GM19397 (cell line): ENCODE results near the gene DLX3.

Experiments
- ATAC-seq: cut with Tn5 transposase; IDR thresholded peaks from one replicate; pipeline ENCODE4 v1.9.1; 2021; ENCODE audit warnings: mild to moderate bottlenecking, moderate library complexity; ENCODE audit not compliant: unreplicated experiment

DLX3 gene

DNA sequence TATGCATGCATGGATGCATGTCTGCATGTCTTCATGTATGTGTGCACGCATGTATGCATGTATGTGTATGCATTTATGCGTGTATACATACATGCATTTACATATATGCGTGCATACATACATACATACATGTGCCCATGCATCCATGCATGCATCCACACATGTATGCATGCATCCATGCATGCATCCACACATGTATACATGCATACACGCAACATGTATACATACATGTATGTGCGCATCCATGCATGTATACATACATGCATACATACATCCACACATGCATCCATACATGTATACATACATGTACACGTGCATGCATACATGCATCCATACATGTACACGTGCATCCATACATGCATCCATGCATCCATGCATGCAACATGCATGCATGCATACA is 29.8 kb upstream of the DLX3 start:
- ATAC-seq: no peak

DNA sequence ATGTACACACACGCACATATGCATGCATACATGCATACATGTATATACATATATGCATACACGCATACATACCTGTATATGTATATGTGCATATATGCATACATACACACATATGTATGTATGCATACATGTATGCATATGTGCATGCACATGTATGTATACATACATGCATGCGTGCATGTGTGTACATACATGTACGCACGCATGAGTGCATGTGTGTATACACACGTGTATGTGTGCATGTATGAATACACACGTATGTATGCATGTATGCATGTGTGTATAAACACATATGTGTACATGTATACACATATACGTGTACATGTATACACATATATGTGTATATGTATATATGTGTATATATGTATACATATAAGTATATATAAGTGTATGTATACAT is 28.5 kb upstream of the DLX3 start:
- ATAC-seq: no peak

DNA sequence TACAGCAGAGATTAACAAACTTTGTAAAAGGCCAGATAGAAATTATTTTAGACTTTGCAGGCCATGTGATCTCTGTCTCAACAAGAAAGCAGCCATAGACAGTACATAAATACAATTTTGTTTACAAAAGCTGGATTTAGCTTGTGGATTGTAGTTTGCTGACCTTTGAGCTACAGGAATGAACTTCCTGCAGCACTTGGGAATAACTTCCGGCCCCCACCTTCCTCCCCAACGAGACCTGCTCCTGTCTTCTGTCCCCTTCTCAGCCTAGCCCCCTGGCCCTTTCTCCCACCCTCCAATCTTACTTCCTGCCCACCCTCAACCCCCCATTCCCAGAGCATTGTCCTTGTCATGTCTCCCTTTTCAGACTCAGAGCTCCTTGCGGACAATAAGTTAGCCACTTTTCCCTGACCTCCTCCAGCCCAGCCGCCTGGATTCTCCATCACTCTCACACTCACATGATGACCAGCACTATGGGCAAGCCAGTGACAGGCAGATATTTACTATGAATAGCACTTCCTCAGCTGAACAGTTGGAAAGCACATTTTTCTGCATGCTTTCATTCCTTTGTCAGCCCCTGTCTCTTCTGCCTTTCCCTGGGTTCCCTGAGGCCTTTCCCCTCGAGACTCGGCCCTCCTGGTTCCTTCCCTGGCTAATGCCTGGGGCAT is 27.6 kb upstream of the DLX3 start:
- no peak for ATAC-seq

DNA sequence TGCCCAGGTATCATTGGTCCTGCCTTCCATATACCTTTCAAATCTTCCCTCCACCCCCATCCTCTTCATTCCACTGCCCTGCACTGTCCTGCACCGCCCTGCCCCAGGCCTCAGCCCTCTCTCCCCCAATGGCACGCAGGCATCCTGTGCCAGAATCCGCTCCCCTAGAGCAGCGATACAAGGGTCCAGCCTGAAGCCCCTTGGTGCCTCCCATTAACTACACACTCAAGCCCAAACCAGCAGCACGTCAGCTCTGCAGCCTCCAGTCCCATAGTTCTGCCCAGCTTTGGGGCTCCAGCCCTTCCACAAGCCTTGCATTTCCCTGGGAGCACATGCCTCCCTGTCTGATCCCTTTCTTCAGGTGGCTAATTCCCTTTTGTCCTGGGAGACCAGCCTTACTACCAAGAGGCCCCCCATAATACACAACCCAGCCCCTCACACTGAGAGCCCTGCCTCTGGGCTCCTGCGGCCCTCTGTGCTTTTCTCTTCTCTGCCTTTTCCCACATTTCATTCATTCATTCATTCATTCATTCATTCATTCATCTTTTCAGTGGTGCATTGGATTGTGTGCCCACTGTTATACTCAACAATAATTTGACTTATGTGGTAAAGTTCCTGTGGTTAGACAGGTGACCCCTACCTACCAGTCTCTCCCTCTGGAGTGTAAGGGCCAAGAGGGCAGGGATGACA is 26.8 kb upstream of the DLX3 start:
- no peak for ATAC-seq

DNA sequence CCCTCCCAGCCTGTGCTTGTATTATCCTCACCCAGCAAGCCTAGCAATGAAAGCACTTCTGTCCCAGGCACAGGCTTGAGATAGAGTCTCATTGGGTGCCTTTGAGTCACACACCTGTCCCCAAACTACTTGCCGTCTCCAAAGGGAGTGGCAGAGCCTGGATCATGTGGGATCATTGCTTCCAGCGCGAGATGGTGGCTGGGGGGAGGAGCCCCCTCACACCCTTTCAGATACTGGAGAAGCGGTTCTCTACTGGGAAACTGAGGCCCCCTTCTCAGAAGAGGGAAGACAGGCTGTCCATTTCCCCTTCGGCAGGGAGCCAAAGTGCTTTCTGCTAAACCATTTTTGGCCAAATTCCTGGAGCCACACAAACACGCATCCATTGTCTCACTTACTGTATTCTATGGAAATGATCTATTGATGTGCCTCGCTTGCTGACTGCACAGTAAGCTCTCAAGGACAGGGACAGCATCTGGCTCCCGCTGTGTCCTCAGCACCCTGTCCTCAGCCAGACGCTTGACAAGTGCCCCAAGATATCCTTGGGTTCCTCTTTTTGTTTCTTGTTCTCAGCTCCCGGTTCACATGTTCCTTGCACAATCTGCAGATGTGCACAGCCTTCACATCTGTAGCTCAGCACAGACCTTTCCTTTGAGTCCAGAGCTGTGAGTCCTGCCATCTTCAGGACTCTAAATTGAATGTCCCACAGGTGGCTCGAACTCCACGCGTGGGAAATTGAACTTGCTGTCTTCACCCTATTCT is 26.0 kb upstream of the DLX3 start:
- ATAC-seq: no peak

DNA sequence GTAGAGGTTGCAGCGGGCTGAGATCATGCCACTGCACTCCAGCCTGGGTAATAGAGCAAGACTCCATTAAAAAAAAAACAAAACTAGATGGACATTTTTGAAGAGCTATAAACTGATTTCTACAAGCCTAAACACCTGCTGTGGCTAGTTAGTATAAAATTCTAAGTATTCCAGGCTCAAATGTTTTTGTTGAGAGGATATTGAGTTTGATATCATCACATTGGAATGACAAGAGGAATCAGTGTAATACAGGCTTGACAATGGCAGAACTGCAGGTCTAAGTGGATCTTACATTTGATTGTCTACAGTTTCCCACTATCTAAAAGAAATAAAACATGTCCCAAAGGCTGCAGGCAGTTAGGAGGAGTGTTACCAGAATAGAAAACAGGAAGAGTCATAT is 23.9 kb upstream of the DLX3 start:
- no peak for ATAC-seq

DNA sequence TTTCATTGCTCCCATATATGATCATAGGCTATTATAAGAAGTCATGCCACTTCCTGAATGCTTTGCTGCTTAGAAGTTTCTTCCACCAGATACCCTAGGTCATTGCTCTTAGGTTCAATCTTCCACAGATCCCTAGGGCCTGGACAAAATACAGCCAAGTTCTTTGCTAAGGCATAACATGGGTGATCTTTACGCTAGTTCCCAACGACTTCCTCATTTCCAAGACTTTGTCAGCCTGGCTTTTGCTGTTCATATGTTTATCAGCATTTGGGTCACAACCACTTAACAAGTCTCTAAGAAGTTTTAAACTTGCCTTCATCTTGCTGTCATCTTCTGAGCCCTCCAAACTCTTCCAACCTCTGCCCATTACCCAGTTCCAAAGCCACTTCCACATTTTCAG is 20.1 kb upstream of the DLX3 start:
- no peak for ATAC-seq

DNA sequence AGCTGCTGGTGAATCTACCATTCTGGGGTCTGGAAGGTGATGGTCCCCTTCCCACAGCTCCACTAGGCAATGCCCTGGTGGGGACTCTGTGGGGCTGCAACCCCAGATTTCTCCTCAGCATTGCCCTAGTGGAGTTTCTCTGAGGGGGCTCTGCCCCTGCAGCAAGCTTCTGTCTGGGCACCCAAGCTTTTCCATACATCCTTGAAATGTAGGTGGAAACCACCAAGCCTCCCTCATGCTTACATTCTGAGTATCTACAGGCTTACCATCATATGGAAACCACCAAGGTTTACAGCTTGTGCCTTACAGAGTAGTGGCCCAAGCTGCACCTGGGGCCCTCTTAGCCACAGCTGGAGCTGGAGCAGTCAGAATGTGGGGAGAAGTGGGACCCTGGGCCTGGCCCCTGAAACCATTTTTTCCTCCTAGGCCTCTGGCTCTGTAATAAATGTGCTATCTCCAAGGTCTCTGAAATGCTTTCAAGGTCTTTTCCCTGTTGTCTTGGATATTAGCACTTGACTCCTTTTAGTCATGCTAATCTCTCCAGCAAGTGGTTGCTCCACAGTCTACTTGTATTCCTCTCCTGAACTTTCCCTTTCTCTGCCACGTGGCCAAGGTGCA is 19.6 kb upstream of the DLX3 start:
- ATAC-seq: no peak

DNA sequence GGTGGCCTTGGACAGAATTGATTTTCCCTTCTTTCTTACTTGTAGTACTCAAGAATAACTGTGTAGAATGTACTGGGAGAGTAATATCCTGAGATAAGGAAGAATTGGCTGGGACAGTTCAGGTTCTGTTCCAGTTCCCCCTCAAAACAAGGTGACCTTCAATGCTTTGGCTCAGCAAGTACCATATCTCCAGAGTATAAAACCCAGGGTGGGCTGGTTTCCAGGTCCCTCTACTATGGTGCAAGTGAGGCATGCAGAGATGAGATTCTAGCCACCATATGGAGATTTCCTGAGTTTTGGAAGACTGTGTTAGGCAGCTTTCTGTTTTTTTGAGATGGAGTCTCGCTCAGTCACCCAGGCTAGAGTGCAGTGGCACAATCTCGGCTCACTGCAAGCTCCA is 18.1 kb upstream of the DLX3 start:
- no peak for ATAC-seq

DNA sequence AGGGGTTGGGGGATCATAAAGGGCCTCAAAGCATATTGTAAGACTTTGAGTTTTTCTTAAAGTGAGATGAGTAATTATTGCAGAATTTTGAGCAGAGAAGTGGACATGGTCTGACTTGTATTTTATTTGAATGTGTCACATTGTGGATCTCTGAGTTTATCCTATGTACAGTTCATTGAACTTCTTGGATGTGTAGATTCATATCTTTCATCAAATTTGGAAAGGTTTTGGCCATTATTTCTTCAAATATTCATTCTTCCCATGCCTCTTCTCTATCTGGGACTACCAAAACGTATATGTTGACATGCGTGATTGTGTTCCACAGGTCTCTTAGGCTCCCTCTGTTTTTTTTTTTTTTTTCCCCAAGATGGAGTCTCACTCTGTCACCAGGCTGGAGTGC is 14.3 kb upstream of the DLX3 start:
- ATAC-seq: no peak

DNA sequence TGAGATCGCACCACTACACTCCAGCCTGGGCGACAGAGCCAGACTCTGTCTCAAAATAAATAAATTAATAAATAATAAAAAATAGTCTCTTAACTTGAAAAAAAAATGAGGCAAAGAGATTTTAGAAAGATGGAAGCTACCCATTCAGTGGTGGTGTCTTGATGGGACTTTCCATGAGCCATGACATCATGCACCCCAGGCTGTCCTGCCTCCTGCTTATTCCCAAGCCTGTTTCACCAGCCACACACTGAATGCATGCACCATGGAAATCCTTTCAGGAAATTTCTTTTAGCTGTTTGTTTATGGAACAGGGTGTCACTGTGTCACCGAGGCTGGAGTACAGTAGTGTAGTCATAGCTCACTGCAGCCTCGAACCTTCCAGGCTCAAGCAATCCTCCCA is 8.9 kb upstream of the DLX3 start:
- no peak for ATAC-seq

DNA sequence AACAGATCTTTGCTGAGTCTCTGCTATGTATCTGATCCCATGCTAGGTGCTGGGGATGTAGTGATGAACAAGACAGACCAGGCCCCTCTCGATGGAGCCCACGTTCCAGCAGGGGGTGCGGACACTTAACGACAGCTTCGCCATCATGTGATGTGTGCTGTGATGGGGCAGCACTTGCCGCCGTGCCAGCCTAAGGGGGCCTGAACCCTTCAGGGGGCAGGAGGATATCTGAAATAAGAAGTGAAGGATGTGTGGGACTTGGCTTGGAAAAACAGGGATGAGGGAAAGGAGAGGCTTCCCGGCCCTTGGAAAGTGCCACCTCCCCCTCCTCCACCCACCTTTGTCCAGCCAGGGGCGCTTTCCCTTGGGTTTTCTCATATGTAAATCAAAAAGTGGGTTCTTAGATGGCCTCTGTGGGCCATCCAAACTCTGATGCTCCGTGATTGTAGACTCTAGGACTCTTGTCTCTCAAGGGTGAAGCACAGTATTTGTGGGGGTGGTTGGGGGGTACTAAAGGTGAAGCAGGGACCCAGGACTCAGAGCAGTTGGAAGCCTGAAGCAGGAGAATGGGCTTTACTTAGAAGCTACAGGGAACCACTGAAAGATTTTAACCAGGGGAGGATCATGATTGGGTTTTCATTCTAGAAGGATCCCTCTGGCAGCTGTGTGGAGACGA is 4.0 kb upstream of the DLX3 start:
- ATAC-seq: no peak

DNA sequence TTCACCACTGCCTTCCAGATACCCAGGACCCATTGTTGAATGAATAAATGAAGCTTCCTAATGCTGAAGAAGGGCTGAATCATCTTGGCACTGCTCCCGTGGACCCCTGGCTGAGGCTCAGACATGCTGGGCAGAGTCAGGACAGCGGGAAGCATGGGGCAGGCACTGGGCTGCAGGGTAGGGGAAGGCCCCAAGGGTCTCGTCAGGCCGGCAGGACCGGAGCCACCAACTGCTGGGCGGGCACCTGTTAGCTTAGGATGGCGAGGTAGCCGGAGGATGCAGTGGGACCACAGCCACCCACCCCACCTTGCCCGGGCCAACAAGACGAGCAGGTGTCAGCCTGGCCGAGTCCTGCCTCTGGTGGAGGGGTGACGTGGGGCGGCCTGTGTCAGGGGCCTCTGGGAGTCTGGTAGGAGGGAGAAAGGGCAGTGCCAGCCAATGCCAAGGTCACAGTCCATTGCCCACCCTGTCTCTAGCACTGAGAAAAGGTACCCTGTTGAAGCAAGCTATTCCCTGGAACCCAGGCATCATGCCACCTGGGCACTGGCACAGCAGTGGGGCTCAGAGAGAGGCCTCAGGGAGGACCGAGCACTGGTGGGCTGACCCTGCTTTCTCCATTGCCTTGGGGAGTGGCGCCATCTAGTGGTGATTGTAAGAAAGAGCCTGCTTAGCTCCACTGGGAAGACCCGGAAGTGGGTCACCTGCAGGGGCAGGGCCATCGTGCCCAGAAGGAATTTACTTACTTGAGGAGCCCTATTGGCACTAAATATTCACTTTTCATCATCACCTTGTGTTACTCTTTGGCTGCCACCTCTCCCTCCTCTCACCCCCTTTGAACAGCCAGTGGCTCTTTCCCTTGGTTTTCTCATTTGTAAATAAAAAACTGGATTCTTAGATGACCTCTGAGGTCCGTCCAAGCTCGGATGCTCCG is 3.0 kb upstream of the DLX3 start:
- ATAC-seq: no peak

DNA sequence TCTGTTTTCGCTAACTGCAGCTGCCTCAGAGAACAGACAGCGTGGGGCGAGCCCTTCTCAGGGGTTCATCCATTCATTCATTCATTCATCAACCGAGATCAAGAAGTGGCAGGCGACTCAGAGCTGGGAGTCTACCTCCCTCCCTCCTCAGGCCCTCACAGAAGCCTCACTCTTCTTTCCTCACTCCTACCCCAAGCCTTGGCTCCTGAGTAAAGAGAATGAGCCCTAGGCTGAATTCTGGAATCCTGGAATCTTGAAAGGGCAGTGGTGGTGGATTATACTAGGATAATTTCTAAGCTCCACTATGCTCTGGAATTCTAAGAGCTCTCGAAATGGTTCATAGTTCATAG is 2.3 kb upstream of the DLX3 start:
- ATAC-seq: no peak

DNA sequence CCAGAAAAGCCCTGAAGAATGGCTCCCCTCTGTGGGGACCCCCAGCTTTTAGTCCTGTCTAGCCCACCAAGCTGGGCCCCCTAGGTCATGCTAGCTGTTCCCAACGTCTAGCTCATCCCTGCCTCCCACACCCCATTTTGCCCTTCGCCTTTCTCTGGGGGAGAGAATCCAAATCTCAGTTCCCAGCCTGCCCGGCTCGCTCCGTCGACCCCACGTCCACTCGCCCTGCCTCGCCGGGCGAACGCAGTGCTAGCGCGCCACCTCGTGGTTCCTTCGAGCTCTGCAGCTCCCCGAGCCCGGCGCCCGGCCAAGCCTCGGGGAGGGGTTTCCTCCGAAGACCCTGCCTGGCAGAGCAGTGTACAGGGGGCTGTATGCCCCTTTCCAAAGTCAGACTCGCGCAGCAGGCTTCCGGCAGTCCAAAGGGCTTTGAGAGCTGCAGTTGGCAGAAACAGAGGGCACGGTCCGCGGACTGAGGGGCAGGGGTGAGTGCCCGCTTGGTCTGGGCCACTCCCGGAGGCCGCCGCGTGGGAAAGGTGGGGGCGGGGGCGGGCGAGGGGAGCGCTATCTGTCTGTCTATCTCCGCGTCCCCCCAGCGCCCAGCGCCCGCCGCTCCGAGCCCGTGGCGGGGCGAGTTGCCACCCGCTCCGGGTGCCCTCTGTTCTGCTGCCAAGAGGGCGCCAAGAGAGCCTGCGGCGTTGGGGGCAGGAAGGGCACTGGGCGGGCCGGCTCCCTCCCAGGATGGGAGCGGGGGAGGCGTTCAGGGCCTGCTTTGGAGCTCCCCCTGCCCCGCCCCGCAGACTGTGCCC is 1.7 kb upstream of the DLX3 start:
- no peak for ATAC-seq

DNA sequence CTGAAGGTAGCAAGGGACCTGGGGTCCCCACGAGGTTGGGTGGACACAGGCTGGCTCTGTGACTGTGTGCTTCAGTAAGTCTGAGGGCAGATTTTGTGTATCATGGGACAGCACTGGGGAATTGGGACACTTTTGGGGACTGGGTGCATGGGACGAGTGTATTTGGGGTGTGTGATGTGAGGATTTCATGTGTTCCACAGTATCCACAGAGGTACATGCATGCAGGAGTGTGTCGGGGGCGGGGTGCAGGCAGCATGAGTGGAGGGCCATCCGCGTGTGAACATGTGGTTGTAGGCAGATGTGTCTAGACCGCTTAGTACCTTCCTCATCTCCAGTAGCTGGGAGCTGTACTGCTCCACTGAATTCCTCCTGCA is 1.1 kb upstream of the DLX3 start:
- no peak for ATAC-seq

DNA sequence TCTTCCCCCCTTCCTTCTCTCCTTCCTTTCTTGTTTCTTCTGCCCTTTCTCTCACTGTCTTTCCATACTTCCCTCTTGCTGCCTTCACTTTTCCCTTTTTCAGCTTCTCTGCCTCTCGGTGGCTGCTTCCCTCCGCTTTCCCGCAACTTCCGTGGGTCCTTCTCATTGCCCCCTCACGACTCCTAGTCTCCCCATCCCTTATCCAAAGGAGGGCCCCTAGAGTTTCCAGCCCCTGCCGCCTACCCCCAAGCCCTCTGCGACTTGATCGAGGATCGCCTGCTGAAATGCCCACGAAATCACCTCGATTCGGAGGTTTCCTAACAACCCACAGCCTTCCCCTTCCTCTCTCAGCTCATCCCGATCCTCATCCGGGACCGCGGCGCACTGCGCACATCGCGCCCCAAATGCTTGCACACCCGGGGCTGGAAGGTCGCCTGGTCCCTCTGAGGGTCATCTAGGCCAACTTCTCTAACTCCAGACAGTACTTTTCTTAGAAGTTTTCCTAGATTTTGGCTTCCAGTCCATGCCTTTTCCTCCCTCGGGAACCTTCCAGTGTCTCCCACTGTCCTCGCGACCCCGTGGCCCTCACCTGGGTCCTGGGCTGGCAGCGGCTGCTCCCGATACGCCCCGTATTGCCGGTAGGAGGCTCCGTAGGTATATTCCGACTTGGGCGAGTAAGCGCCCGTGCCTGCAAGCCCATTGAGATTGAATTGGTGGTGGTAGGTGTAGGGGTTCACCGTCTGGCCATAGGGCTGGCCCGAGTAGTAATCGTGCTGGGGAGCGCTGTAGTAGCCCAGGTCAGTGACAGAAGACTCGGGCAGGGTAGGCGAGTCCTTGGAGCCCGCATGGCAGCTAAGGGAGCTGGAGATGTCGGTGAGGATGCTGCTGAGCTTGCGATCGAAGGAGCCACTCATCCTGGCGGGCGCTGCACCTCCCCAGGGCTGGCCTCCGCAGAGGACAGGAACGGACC is 654 bp downstream of the DLX3 start:
- no peak for ATAC-seq

DNA sequence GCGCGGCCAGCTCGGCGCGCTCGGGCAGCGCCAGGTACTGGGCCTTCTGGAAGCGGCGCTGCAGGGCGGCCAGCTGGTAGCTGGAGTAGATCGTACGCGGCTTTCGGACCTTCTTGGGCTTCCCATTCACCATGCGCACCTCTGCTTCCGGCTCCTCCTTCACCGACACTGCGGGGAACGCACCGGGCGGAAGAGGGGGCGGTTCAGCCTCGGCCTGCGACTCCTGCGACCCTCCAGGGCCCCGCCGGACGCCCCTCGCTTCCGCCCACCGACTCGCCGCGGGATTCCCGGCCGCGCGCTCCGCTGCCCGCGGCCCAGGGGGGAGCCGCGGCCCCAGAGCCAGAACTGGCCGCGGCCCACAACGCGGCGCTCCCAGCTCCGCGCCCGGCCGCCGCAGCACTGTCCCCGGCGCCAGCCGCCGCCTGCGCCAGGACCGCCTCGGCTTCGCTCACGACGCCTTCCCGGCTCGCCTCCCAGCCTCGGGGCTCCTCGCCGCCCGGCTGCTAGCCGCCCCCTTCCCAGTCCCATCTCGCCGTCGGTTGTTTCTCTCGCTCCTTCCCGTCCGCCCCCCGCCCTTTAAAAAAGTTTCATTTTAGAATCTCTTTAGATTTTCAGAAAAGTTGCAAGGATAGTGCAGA is 1.5 kb downstream of the DLX3 start:
- no peak for ATAC-seq
